ENCODE results near the gene MYH7B. TPM values are rescaled to one million over a fixed set of nuclear protein-coding genes. Genes with fewer than 3 reads are reported as not detected.

Gene MYH7B
- total RNA-seq, 1 experiment from 2014 or later: 0.22 TPM

GRCh38 chr20:35000311-35000921 lies 44.7 kb downstream of the MYH7B start:
- H3K27ac Mint-ChIP-seq: peak overlapping the region in 2 of 3 experiments; percentile 44 to 93; a peak in 2 of 7 replicates
- no peak for DNase-seq
- Histone ChIP-seq H2AK5ac (ENCODE audit: insufficient read length, low read length) (no peak overlapping the region), H3K9me3 (ENCODE audit: control insufficient read depth, low read depth, low read length) (no peaks in the 10 kb centered on the region), H3K56ac (ENCODE audit: insufficient read length, low read depth, low read length) (no peak overlapping the region), H3K79me2 (ENCODE audit: insufficient read depth, low read length) (no peaks in the 10 kb centered on the region), H4K8ac (replicated peaks; ENCODE audit: insufficient read length, low read depth, low read length) (no peak overlapping the region), H3K4me1 (ENCODE audit: insufficient read depth, low read length) (no peaks in the 10 kb centered on the region), H3K23ac (ENCODE audit: insufficient read length, low read depth, low read length) (no peak overlapping the region), H4K20me1 (ENCODE audit: control insufficient read depth, insufficient read depth, insufficient read length) (no peaks in the 10 kb centered on the region), H3K27ac (ENCODE audit: insufficient read length, low read depth, low read length) (no peak overlapping the region), H3K23me2 (ENCODE audit: insufficient read length, low read depth, low read length, poor library complexity, severe bottlenecking) (no peaks in the 10 kb centered on the region), H2BK12ac (ENCODE audit: insufficient read length, low read depth, low read length) (no peak overlapping the region), H3K14ac (ENCODE audit: insufficient read depth, low read length) (no peak overlapping the region), H3K4ac (ENCODE audit: low read depth, low read length) (no peak overlapping the region), H3T11ph (ENCODE audit: low read length) (no peak overlapping the region), H2BK5ac (ENCODE audit: insufficient read length, low read length) (no peak overlapping the region), H2AFZ (ENCODE audit: low read length) (no peak overlapping the region), H2BK120ac (ENCODE audit: low read depth, low read length, poor library complexity, severe bottlenecking) (no peak overlapping the region), H3K9ac (ENCODE audit: extremely low read depth, insufficient read length, low read length) (no peak overlapping the region), H2BK20ac (ENCODE audit: low read depth, low read length, poor library complexity, severe bottlenecking) (no peak overlapping the region), H3K79me1 (ENCODE audit: insufficient read depth, low read depth, low read length, poor library complexity, severe bottlenecking) (no peaks in the 10 kb centered on the region), H4K91ac (ENCODE audit: insufficient read length, low read depth, low read length) (no peak overlapping the region), H2BK15ac (ENCODE audit: low read depth, low read length) (no peak overlapping the region), H3K27me3 (ENCODE audit: insufficient read depth, low read length) (no peaks in the 10 kb centered on the region), H3K18ac (ENCODE audit: insufficient read length, low read depth, low read length) (no peak overlapping the region), H3K4me2 (ENCODE audit: insufficient read depth, insufficient read length, low read length) (no peak overlapping the region), H4K5ac (ENCODE audit: insufficient read length, low read depth, low read length) (no peak overlapping the region)
- no CpG with 5 or more reads among the region's 28 CpGs for WGBS (ENCODE audit: extremely low coverage, insufficient read length, low lambda C conversion rate)
- H3K36me3 Mint-ChIP-seq (ENCODE audit: insufficient read depth in 1 of 3, low read depth in 3 of 3): peaks cover 27 to 86% (median 72%) of the 10 kb centered on the region in 3 experiments; a peak in 6 of 7 replicates
- no peaks in the 10 kb centered on the region; a peak in 1 of 5 replicates for H3K9me3 Mint-ChIP-seq
- no peaks in the 10 kb centered on the region; the same call in 1 of the 2 replicates for H3K27me3 Mint-ChIP-seq (ENCODE audit: low read depth)
- TF ChIP-seq, protein P1, sequence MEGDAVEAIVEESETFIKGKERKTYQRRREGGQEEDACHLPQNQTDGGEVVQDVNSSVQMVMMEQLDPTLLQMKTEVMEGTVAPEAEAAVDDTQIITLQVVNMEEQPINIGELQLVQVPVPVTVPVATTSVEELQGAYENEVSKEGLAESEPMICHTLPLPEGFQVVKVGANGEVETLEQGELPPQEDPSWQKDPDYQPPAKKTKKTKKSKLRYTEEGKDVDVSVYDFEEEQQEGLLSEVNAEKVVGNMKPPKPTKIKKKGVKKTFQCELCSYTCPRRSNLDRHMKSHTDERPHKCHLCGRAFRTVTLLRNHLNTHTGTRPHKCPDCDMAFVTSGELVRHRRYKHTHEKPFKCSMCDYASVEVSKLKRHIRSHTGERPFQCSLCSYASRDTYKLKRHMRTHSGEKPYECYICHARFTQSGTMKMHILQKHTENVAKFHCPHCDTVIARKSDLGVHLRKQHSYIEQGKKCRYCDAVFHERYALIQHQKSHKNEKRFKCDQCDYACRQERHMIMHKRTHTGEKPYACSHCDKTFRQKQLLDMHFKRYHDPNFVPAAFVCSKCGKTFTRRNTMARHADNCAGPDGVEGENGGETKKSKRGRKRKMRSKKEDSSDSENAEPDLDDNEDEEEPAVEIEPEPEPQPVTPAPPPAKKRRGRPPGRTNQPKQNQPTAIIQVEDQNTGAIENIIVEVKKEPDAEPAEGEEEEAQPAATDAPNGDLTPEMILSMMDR (conservative IDR thresholded peaks at IDR 0.05): no peak
- peaks cover 7 to 11% of the 10 kb centered on the region in 2 experiments for H3K4me1 Mint-ChIP-seq
- no peak overlapping the region for H3K4me3 Mint-ChIP-seq
